Naive thymus-derived CD8-positive, alpha-beta T cell (primary cell): ENCODE data around the gene PRKAG1. TPM values are rescaled to one million over a fixed set of nuclear protein-coding genes. Genes with fewer than 3 reads are reported as not detected.
A peak's percentile ranks its signal among the peaks of the same experiment; 100 is the strongest.

Experiments
- ATAC-seq, 2 donors: fragments of 150-1000 bp; cut with Tn5 transposase in 1 of 2; sonication (Bioruptor Pico), chemical (Tn5 transposase) in 1 of 2; 1 replicate in 1 of 2; 2 replicates in 1 of 2; pipeline ENCODE4 v1.10.0; 2021; ENCODE audit warnings: mild to moderate bottlenecking in 2 of 2, moderate library complexity in 2 of 2
- POLR2A ChIA-PET: fragments of 350-600 bp; sonication (Branson Sonifier 250); formaldehyde crosslinking; loops from one replicate; lab custom pipeline; 2021; ENCODE audit warnings: antibody characterized with exemption; lab: Charles Lee
- DNase-seq, 10 donors: peaks; one replicate each; pipeline versions ENCODE4 v3.0.0 to v3.0.0-alpha.2; 2020 to 2022
- H3K27ac Mint-ChIP-seq, 10 donors: one replicate each; pipeline ENCODE4 v1.8.0; 2020 to 2022; ENCODE audit warnings: mild to moderate bottlenecking in 10 of 10, mixed read lengths in 10 of 10, moderate library complexity in 4 of 10, inconsistent platforms in 1 of 10
- H3K27me3 Mint-ChIP-seq, 5 donors: one replicate each; pipeline ENCODE4 v1.8.0; 2021 to 2022; ENCODE audit warnings: mixed read lengths in 5 of 5
- H3K36me3 Mint-ChIP-seq, 3 donors: one replicate each; pipeline ENCODE4 v1.8.0; 2020 to 2022; ENCODE audit warnings: mixed read lengths in 3 of 3, mild to moderate bottlenecking in 2 of 3, inconsistent platforms in 1 of 3
- H3K4me1 Mint-ChIP-seq, 4 donors: one replicate each; pipeline ENCODE4 v1.8.0; 2021 to 2022; ENCODE audit warnings: mixed read lengths in 4 of 4
- H3K4me3 Mint-ChIP-seq, 10 donors: one replicate each; pipeline ENCODE4 v1.8.0; 2020 to 2022; ENCODE audit warnings: mild to moderate bottlenecking in 10 of 10, mixed read lengths in 10 of 10, moderate library complexity in 6 of 10, inconsistent platforms in 1 of 10
- H3K9me3 Mint-ChIP-seq, 9 donors: one replicate each; pipeline ENCODE4 v1.8.0; 2020 to 2022; ENCODE audit warnings: mixed read lengths in 9 of 9, mild to moderate bottlenecking in 3 of 9, inconsistent platforms in 1 of 9, moderate library complexity in 1 of 9
- polyA plus RNA-seq, 3 donors: library from polyadenylated mRNA; unstranded; fragments of 300-500 nt; fragmentation: Illumina TruSeq; gene quantifications; one replicate each; pipeline ENCODE4 v1.2.3, GENCODE V29; 2021
- total RNA-seq, 8 experiments: library from RNA in 2 of 8; stranded (reverse) in 2 of 8; gene quantifications; one replicate each; pipeline ENCODE4 v1.2.3 and lab custom pipeline; 2021 to 2026

PRKAG1 gene
- total and polyA plus RNA-seq, 5 experiments from 2014 or later: 29.2 to 49.5 (median 39.5) TPM

GRCh38 chr12:48973941-48974673 is 44.5 kb downstream of the PRKAG1 start:
- H3K9me3 Mint-ChIP-seq: no peaks in the 10 kb centered on the region
- H3K4me1 Mint-ChIP-seq: peaks cover 26 to 49% (median 46%) of the 10 kb centered on the region in 4 donors
- no peak overlapping the region for H3K27ac Mint-ChIP-seq
- ATAC-seq: no peak
- peaks cover 16 to 62% (median 49%) of the 10 kb centered on the region in 5 donors for H3K27me3 Mint-ChIP-seq
- DNase-seq: peak in 2 of 10 donors; percentile 24 to 46
- POLR2A ChIA-PET: no interaction called here
- H3K36me3 Mint-ChIP-seq: peaks cover 0 to 2% (median 0%) of the 10 kb centered on the region in 3 donors
- H3K4me3 Mint-ChIP-seq: no peak overlapping the region

GRCh38 chr12:48973531-48973930 is 45.0 kb downstream of the PRKAG1 start:
- POLR2A ChIA-PET: no interaction called here
- Mint-ChIP-seq H3K36me3 (peaks cover 0 to 2% (median 0%) of the 10 kb centered on the region in 3 donors), H3K27ac (no peak overlapping the region), H3K4me1 (peaks cover 23 to 46% (median 42%) of the 10 kb centered on the region in 4 donors), H3K9me3 (no peaks in the 10 kb centered on the region), H3K27me3 (peaks cover 16 to 57% (median 49%) of the 10 kb centered on the region in 5 donors), H3K4me3 (no peak overlapping the region)
- no peak for DNase-seq
- no peak for ATAC-seq

GRCh38 chr12:48972952-48973483 is 45.6 kb downstream of the PRKAG1 start:
- Mint-ChIP-seq H3K36me3 (peaks cover 0 to 2% (median 0%) of the 10 kb centered on the region in 3 donors), H3K27me3 (peaks cover 16 to 55% (median 49%) of the 10 kb centered on the region in 5 donors), H3K4me1 (peaks cover 23 to 44% (median 41%) of the 10 kb centered on the region in 4 donors), H3K4me3 (no peak overlapping the region), H3K27ac (no peak overlapping the region), H3K9me3 (no peaks in the 10 kb centered on the region)
- DNase-seq (no peak), ATAC-seq (no peak)
- POLR2A ChIA-PET: no interaction called here

- Mint-ChIP-seq H3K4me3 (peak overlapping the region in 7 of 10 donors; percentile 65 to 88 (median 76)), H3K36me3 (no peaks in the 10 kb centered on the region), H3K27me3 (peaks cover 14 to 50% (median 44%) of the 10 kb centered on the region in 5 donors), H3K9me3 (no peaks in the 10 kb centered on the region), H3K27ac (peak overlapping the region in 2 of 10 donors; percentile 25 to 84), H3K4me1 (peaks cover 18 to 39% (median 35%) of the 10 kb centered on the region in 4 donors)
- POLR2A ChIA-PET: interaction anchor here (1.2 kb wide), 1 partner anchor 58 kb away, joined by 5 read pairs; no protein-coding TSS in a partner anchor
- ATAC-seq: no peak
- DNase-seq: no peak
These were observed 46.2 kb downstream of the PRKAG1 start for GRCh38 chr12:48972213-48972951.

- H3K36me3 Mint-ChIP-seq: no peaks in the 10 kb centered on the region
- H3K27ac Mint-ChIP-seq: peak overlapping the region in 4 of 10 donors; percentile 8 to 84 (median 50)
- POLR2A ChIA-PET: interaction anchor here (1.2 to 4.5 kb wide), 2 partner anchors 9 to 57 kb away, joined by 5 to 21 read pairs; no protein-coding TSS in a partner anchor
- ATAC-seq: no peak
- DNase-seq: no peak
- no peaks in the 10 kb centered on the region for H3K9me3 Mint-ChIP-seq
- H3K4me3 Mint-ChIP-seq: peak overlapping the region; percentile 55 to 81 (median 65)
- peaks cover 16 to 35% (median 30%) of the 10 kb centered on the region in 4 donors for H3K4me1 Mint-ChIP-seq
- H3K27me3 Mint-ChIP-seq: peaks cover 14 to 47% (median 41%) of the 10 kb centered on the region in 5 donors
These were observed 47.8 kb downstream of the PRKAG1 start for GRCh38 chr12:48970702-48971334.

DNA sequence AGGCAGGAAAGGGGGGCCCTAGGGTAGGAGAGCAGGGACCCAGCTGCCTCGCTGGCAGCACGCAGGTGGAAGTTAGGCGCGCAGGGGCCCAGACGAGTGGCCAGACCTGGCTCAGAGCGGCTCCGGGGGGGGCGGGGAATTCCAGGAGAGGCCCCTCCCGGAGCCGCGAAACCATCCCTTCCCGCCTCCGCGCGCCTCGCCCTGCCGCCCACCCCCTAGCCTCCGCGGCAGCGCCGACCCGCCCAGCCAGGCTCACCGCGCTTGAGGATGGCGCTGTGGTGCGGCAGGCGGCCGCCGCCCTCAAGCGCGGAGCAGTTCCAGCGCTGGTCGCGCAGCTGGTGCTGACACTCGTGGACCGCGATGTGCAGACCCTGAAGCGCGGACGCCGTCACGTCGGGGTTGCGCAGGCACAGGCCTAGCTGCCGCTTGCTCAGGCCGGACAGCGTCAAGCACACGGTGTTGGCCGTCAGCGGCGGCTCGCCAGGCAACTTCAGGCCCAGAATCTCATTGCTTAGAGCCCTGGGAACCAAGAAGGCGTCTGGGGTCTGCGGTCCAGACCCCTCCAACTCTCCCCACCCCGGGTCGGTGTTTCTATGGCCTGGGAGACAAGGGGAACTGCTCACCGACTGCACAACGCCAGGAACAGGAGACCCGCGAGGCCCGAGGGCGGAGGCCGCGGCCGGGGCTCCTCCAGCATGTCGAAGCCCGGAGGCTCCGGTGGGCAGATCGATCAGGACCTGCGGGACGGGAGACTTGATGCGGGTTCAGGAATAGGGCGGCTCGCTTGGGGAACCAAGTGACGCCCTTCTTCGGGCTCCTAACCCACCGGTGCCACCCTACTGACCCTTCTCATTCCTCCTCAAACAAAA is 48.5 kb downstream of the PRKAG1 start:
- ATAC-seq (peak; percentile 75 to 88), DNase-seq (peak in 6 of 10 donors; percentile 19 to 50 (median 37))
- no peaks in the 10 kb centered on the region for H3K9me3 Mint-ChIP-seq
- H3K4me1 Mint-ChIP-seq: peaks cover 16 to 35% (median 30%) of the 10 kb centered on the region in 4 donors
- H3K27me3 Mint-ChIP-seq: peaks cover 14 to 47% (median 38%) of the 10 kb centered on the region in 5 donors
- peak overlapping the region in 3 of 10 donors; percentile 8 to 84 (median 40) for H3K27ac Mint-ChIP-seq
- POLR2A ChIA-PET: interaction anchor here (0.5 to 4.5 kb wide), 4 partner anchors 10 to 265 kb away, joined by 3 to 21 read pairs (median 4); partner anchors contain the start of gene ARF3
- peak overlapping the region in 9 of 10 donors; percentile 7 to 81 (median 65) for H3K4me3 Mint-ChIP-seq
- H3K36me3 Mint-ChIP-seq: no peaks in the 10 kb centered on the region

DNA sequence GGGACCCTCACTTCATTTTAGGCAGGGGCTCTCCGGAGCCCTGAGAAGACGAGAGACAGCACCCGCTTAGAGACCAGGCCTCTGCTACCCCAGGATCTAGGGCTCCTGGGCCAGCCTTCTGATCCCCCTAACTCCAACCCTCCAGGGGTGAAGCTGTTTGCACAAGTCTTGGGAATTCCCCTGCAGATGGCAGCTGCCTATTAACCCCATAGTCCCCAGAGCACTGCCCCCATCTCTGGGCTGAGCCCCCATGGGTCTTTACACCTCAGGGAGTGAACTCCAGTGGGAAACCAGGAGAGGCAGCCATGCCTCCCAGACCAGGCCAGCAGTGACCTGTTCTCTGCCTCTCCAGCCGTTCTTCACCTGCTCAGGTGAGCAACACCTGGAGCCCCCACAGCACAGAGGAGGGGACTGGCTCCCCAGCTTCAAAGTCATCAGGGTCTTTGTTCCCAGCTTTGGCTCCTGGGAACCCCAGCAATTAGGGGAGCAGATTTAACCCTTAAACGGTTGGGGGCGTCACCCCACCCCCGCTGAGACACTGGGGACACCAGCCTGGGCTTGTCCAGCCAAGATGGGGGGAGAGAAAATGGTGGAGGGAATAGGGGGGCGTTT is 49.3 kb downstream of the PRKAG1 start:
- peaks cover 11 to 41% (median 33%) of the 10 kb centered on the region in 5 donors for H3K27me3 Mint-ChIP-seq
- H3K4me3 Mint-ChIP-seq: peak overlapping the region in 6 of 10 donors; percentile 14 to 65 (median 32)
- H3K9me3 Mint-ChIP-seq: no peaks in the 10 kb centered on the region
- H3K4me1 Mint-ChIP-seq: peaks cover 16 to 35% (median 30%) of the 10 kb centered on the region in 4 donors
- DNase-seq: no peak
- ATAC-seq: no peak
- peak overlapping the region in 2 of 10 donors; percentile 36 to 40 for H3K27ac Mint-ChIP-seq
- no peaks in the 10 kb centered on the region for H3K36me3 Mint-ChIP-seq
- POLR2A ChIA-PET: interaction anchor here (0.5 to 4.5 kb wide), 3 partner anchors 10 to 266 kb away, joined by 3 to 21 read pairs (median 3); partner anchors contain the start of gene ARF3

DNA sequence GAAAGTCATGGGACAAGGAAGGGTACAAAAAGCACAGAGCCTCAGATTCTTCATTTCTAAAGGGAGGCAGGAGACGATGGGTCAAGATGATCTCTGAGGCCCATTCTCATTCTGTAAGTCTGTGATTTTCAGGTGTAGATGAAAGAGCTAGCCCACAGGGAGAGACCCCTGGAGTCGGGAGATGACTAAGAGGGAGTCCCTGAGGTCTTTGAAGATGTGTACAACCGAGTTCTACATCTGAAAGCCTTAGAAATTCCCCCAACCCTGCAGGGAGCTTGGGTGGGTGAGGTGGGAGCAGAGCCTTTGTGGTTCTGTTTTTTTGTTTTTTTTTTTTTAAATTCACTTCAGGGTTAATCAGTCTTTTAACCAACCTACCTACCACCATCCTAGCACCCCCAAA is 50.1 kb downstream of the PRKAG1 start:
- Mint-ChIP-seq H3K4me1 (peaks cover 16 to 35% (median 30%) of the 10 kb centered on the region in 4 donors), H3K4me3 (peak overlapping the region in 4 of 10 donors; percentile 13 to 66 (median 26)), H3K27me3 (peaks cover 11 to 33% (median 30%) of the 10 kb centered on the region in 5 donors)

GRCh38 chr12:48967991-48968390 is 50.6 kb downstream of the PRKAG1 start:
- no peaks in the 10 kb centered on the region for H3K36me3 Mint-ChIP-seq
- H3K27me3 Mint-ChIP-seq: peaks cover 11 to 29% (median 25%) of the 10 kb centered on the region in 5 donors
- POLR2A ChIA-PET: interaction anchor here (0.5 to 4.5 kb wide), 3 partner anchors 9 to 40 kb away, joined by 3 to 21 read pairs (median 4); no protein-coding TSS in a partner anchor
- H3K27ac Mint-ChIP-seq: no peak overlapping the region
- peak overlapping the region in 1 of 10 donors; percentile 66 for H3K4me3 Mint-ChIP-seq
- no peak for DNase-seq
- H3K4me1 Mint-ChIP-seq: peaks cover 16 to 33% (median 30%) of the 10 kb centered on the region in 4 donors
- no peaks in the 10 kb centered on the region for H3K9me3 Mint-ChIP-seq
- no peak for ATAC-seq

More for the DNA sequence above, 50.1 kb downstream of the PRKAG1 start:
- DNase-seq (no peak), ATAC-seq (no peak)
- H3K27ac Mint-ChIP-seq: peak overlapping the region in 2 of 10 donors; percentile 29 to 36
- no peaks in the 10 kb centered on the region for H3K36me3 Mint-ChIP-seq
- POLR2A ChIA-PET: interaction anchor here (0.5 to 4.5 kb wide), 4 partner anchors 9 to 40 kb away, joined by 3 to 21 read pairs (median 4); partner anchors contain the start of gene ARF3
- H3K9me3 Mint-ChIP-seq: no peaks in the 10 kb centered on the region

DNA sequence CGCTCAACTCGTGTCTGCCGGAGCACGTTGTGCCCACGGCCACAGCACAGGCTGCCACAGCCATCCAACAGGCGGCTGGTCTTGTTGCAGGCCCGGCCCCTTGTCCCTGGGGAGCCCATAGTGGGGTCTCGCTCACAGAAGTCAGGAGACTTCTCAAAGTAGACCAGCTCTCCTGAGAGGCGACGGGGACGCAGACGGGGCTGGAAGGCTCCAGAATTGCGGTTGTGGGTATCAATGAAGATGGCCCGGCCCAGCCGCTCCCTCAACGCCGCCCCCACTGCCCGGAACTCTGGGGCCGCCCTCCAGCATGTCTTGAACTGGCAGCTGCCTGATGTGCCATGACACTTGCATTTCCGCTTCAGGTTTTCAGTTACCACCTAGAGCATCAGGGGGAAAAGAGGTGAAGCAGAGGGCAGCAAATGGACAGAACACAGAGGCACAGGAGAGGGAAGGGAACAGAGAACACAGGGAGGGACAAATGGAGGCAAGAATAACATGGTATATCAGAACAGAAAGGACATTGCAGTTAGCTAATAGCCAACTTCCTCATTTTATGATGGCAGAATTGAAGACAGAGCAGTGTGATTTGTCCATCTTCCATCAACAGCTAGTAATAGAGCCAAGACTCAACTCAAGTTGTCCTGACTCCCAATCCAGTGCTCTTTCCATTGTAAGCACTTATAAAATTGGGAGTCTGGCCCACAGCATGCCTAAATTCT is 52.2 kb downstream of the PRKAG1 start:
- no peaks in the 10 kb centered on the region for H3K36me3 Mint-ChIP-seq
- H3K27me3 Mint-ChIP-seq: peaks cover 5 to 12% (median 11%) of the 10 kb centered on the region in 5 donors
- DNase-seq (no peak), ATAC-seq (no peak)
- no peaks in the 10 kb centered on the region for H3K9me3 Mint-ChIP-seq
- POLR2A ChIA-PET: interaction anchor here (2.0 kb wide), 1 partner anchor 10 kb away, joined by 8 read pairs; the partner anchor contains the start of gene ARF3
- peaks cover 11 to 23% (median 19%) of the 10 kb centered on the region in 4 donors for H3K4me1 Mint-ChIP-seq
- no peak overlapping the region for H3K4me3 Mint-ChIP-seq
- peak overlapping the region in 1 of 10 donors; percentile 30 for H3K27ac Mint-ChIP-seq
